Activated CD8-positive, alpha-beta memory T cell treated with anti-CD3 and anti-CD28 coated beads, Interleukin-2, amount 50 U/mL, for 24 hours (primary cell): ENCODE results near the gene PBRM1.

Experiments
- DNase-seq: peaks from one replicate; pipeline ENCODE4 v3.0.0-alpha.2; 2020; ENCODE audit errors: extremely low read depth

PBRM1 gene

GRCh38 chr3:52511509-52511908 lies 174.2 kb downstream of the PBRM1 start:
- no peak for DNase-seq

- no peak for DNase-seq
Measured at GRCh38 chr3:52509753-52510328, 175.9 kb downstream of the PBRM1 start.

GRCh38 chr3:52507359-52507758 lies 178.4 kb downstream of the PBRM1 start:
- no peak for DNase-seq

- no peak for DNase-seq
Measured at GRCh38 chr3:52506266-52506966, 179.3 kb downstream of the PBRM1 start.

- DNase-seq, result no peak
Measured at GRCh38 chr3:52504977-52505376, 180.7 kb downstream of the PBRM1 start.

- DNase-seq, result no peak
Measured at GRCh38 chr3:52503788-52504424, 181.8 kb downstream of the PBRM1 start.

- DNase-seq, result no peak
Measured at GRCh38 chr3:52502808-52503350, 182.8 kb downstream of the PBRM1 start.

GRCh38 chr3:52502001-52502400 lies 183.7 kb downstream of the PBRM1 start:
- DNase-seq, result no peak

- DNase-seq, result no peak
Measured at GRCh38 chr3:52501046-52501445, 184.7 kb downstream of the PBRM1 start.

- no peak for DNase-seq
Measured at GRCh38 chr3:52498137-52499054, 187.3 kb downstream of the PBRM1 start.

- DNase-seq, result no peak
Measured at GRCh38 chr3:52495777-52496602, 189.7 kb downstream of the PBRM1 start.
